Measurements from ENCODE around the gene DLGAP1.

The DLGAP1 gene

GRCh38 chr18:3566851-3567250, 888.3 kb downstream of the DLGAP1 start:
- H3K4me1 ChIP-seq (ENCODE audit: control insufficient read depth, insufficient read depth, low read length), result no peaks in the 10 kb centered on the region
- CTCF ChIA-PET, result no interaction called here
- H3K27ac ChIP-seq (ENCODE audit: extremely low read depth, low read depth, low read length), result no peak overlapping the region
- POLR2A ChIA-PET, result no interaction called here
- no peaks in the 10 kb centered on the region for H3K36me3 ChIP-seq (ENCODE audit: control insufficient read depth in 2 of 2, insufficient read depth in 1 of 2, low read length in 2 of 2)
- H3K4me3 ChIP-seq (ENCODE audit: low read depth, low read length), result no peak overlapping the region
- H3K9me3 ChIP-seq (ENCODE audit: control insufficient read depth, insufficient read depth, low read depth, low read length), result no peaks in the 10 kb centered on the region
- TF ChIP-seq RBAK (tag by site-specific recombination; IDR thresholded peaks at IDR 0.05) (no peak), HOXD13 (CRISPR knock-in tag; IDR thresholded peaks at IDR 0.05; ENCODE audit: borderline replicate concordance) (no peak), ZNF518A (tag by site-specific recombination; conservative IDR thresholded peaks at IDR 0.05; ENCODE audit: low read depth) (no peak), OVOL3 (tag by site-specific recombination; IDR thresholded peaks at IDR 0.05) (no peak), FEZF1 (tag by site-specific recombination; IDR thresholded peaks at IDR 0.05) (no peak), ZNF350 (tag by site-specific recombination; IDR thresholded peaks at IDR 0.05) (no peak), ZNF24 (tag by site-specific recombination; IDR thresholded peaks at IDR 0.05) (no peak)

- no peaks in the 10 kb centered on the region for H3K4me1 ChIP-seq (ENCODE audit: control insufficient read depth, insufficient read depth, low read length)
- CTCF ChIA-PET, result interaction anchor here (0.7 kb wide), 2 partner anchors 136 to 942 kb away, joined by 3 to 5 read pairs; no protein-coding TSS in a partner anchor
- POLR2A ChIA-PET, result no interaction called here
These were observed 894.4 kb downstream of the DLGAP1 start for GRCh38 chr18:3560755-3561154.

More at GRCh38 chr18:3560755-3561154, 894.4 kb downstream of the DLGAP1 start:
- Histone ChIP-seq H3K9me3 (ENCODE audit: control insufficient read depth, insufficient read depth, low read depth, low read length) (no peaks in the 10 kb centered on the region), H3K27ac (ENCODE audit: extremely low read depth, low read depth, low read length) (no peak overlapping the region), H3K36me3 (ENCODE audit: control insufficient read depth in 2 of 2, insufficient read depth in 1 of 2, low read length in 2 of 2) (no peaks in the 10 kb centered on the region), H3K4me3 (ENCODE audit: low read depth, low read length) (no peak overlapping the region)
- TF ChIP-seq IKZF3 (tag by site-specific recombination; IDR thresholded peaks at IDR 0.05), result no peak
- TF ChIP-seq ZNF18 (tag by site-specific recombination; IDR thresholded peaks at IDR 0.05), result no peak
- TF ChIP-seq GLIS1 (tag by site-specific recombination; IDR thresholded peaks at IDR 0.05), result no peak
- no peak for TF ChIP-seq ZNF626 (tag by site-specific recombination; IDR thresholded peaks at IDR 0.05)
- TF ChIP-seq HIC1 (tag by site-specific recombination; IDR thresholded peaks at IDR 0.05), result no peak
- TF ChIP-seq ZNF776 (tag by site-specific recombination; IDR thresholded peaks at IDR 0.05; ENCODE audit: borderline replicate concordance), result no peak
